ENCODE results near the gene ADAMTS7.
"Not testable (repeated sequence)": the region's sequence is repeated elsewhere in the genome, so short reads cannot be mapped to it uniquely, and the experiment has no call there.

The ADAMTS7 gene

DNA sequence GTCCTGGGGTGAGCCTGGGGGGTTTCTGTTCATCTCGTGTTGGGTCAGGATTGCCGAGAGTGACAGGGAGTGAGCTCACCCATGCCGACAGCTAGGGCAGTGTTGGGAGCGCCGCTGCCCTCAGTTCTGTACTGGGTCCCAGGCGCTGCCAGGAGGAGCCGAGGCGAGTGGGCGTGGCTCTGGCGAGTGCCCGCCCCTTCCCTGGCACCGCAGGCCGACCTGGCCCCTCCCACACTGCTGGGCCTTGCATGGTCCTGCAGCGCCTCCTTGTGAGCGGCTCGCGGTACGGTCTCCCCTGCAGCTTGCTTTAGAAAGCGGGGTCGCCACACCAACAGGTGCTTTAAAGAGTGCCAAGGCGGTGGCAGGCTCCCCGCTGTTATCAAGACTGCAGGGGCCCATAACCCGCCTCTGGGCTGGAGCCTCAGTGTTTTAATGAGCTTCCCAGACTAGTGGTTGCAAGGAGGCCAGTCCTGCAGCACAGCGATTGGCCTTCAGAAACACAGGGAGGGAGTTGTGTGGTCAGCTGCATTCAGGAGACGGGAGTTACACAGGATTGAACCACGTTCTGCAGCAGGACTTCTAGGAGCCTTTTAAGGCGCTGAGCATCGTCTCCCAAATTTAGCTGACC lies 60.2 kb downstream of the ADAMTS7 start:
- DNase-seq (ENCODE audit: low spot score), result peak; percentile 91

DNA sequence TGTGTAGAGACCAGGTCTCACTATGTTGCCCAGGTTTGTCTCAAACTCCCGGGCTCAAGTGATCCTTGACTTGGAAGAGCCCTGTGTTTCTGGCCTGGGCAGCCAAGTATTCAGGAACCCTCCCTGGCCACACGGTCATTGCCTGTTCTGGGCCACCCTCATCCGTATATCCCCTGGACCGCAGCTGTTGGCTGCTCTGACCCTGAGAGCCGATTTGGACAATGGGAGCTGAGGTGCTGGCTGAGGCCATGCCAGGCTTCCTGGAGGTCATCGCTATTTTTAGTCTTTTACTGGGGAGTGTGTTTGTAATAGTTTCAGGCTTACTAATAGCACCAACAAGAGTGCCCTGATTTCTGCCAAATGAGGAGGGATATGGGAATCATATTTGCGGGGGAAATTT lies 60.7 kb downstream of the ADAMTS7 start:
- DNase-seq (ENCODE audit: low spot score), result no peak

- no peak for DNase-seq (ENCODE audit: low spot score)
Observed at GRCh38 chr15:78749831-78750230, 61.4 kb downstream of the ADAMTS7 start.

DNA sequence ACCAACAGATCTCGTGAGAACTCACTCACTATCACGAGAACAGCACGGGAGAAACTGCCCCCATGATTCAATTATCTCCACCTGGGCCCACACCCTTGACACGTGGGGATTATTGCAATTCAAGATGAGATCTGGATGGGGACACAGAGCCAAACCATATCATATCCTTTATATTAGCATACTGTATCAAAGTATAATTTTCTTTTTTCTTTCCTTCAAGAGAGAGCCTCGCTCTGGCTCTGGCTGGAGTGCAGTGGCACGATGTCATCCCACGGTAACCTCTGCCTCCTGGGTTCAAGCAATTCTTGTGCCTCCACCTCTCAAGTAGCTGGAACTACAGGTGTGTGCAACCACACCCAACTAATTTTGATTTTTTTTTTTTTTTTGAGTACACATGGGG lies 63.4 kb downstream of the ADAMTS7 start:
- DNase-seq (ENCODE audit: low spot score), result not testable (repeated sequence)

- DNase-seq (ENCODE audit: low spot score), result not testable (repeated sequence)
Observed at GRCh38 chr15:78741674-78742073, 69.6 kb downstream of the ADAMTS7 start.

GRCh38 chr15:78740904-78741274 lies 70.4 kb downstream of the ADAMTS7 start:
- DNase-seq (ENCODE audit: low spot score), result no peak

GRCh38 chr15:78739996-78740903 lies 71.0 kb downstream of the ADAMTS7 start:
- DNase-seq (ENCODE audit: low spot score), result no peak

DNA sequence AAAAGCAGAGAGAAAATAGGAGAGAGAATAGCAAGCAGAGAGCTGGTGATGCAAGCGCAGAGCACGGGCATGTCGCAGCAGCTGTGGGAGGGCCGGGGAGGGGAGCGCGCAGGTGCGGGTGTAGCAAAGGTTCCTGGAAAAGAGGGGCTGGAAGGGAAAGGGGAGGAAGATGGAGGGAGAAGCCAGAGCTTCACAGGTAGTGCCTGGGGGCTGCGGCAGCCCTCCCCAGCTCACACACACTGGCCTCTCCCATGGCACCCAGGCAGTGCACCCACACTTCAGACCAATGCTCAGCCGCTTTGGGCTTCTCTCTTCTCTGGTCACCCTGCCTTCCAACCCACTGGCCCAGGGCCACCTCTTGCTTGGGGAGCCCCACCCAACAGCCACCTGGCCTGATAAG lies 72.1 kb downstream of the ADAMTS7 start:
- DNase-seq (ENCODE audit: low spot score), result no peak

- DNase-seq (ENCODE audit: low spot score), result not testable (repeated sequence)
Observed at GRCh38 chr15:78737931-78738558, 73.2 kb downstream of the ADAMTS7 start.

DNA sequence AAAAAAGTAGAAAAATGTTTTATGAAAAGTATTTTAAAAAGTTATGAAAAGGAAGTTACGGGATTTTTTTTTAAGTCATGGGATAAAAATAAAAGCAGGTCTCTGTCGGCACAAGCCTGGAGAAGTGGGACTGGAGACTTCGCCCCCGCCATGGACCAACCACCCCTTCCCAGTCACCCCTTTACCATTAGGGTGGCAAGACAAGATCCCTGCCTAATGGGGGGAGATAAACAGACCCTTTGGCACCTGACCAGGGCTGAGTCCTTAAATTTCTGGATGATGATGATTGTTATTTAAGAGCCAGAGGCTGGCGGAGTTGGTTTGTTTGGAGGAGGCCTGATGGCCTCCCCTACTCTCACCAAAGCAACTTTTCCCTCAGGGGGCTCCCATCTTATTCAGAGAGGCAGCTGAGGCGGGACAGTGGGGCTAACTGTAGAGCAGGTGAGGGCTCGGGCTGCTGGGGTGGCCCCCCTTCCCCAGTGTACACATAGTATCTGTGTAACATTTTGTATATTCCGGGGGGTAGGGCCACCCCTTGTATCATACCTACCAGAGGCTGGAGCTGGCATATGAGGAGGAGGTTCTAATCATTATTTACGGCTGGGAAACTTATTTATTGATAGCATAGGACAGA lies 74.0 kb downstream of the ADAMTS7 start:
- no peak for DNase-seq (ENCODE audit: low spot score)

GRCh38 chr15:78736286-78736685 lies 75.0 kb downstream of the ADAMTS7 start:
- not testable (repeated sequence) for DNase-seq (ENCODE audit: low spot score)

GRCh38 chr15:78734451-78735064 lies 76.7 kb downstream of the ADAMTS7 start:
- DNase-seq (ENCODE audit: low spot score), result no peak

DNA sequence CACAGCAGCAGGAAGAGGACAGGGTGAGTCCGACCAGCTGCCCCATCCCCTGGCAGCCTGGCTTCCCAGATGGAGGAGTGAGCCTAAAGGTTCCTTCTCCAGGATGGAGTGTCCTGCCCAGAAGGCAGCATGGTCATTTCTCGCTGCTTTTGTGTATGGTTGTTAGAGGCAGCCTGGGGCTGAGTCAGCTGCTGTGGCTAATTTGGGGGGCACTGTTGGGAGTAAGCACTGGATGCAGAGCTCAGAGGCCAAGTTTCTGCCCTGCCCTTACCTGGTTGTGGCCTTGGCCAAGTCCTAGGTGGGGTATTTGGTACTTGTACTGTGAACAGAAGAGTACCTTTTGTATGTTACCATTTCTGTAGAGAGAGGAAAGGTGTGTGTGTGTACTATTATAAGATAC lies 78.6 kb downstream of the ADAMTS7 start:
- no peak for DNase-seq (ENCODE audit: low spot score)

DNA sequence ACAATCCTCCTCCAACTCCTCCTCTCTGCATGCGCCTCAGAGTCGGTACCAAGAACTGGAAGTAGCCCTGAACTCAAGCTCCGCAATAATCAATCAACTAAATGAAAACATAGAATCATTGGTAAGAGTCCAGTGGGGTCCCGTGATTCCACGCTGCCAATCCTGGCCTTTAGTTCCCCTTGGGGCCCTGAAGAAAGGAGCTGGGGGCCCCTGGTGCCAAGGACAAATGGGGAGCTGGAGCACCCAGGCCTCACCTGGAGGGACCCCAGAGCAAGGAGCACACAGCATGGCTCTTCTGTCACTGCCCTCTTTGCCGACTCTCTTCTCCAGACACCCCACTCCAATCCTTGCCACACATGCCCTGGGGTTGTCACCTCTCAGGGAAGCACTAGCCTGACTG lies 80.3 kb downstream of the ADAMTS7 start:
- no peak for DNase-seq (ENCODE audit: low spot score)

- not testable (repeated sequence) for DNase-seq (ENCODE audit: low spot score)
Observed at GRCh38 chr15:78728427-78728826, 82.8 kb downstream of the ADAMTS7 start.

DNA sequence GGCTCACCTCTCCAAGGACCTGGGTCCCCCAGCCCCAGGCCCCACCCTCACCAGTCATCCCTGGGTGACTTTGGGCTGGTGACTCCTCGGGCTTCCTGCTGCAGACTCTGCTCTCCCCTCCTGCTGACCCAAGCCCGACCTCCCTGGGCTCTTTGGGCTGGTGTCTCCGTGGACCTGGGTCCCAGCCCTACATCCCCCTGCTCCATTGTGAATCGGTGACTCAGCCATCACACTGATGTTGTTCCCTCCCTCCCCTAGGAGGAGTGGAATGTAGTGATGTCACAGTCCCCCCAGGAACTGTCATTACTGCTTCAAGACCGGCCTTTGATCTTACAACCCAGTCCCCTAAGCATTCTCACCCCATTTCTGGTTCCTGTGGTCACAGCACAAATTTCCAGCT lies 83.7 kb downstream of the ADAMTS7 start:
- DNase-seq (ENCODE audit: low spot score), result no peak

DNA sequence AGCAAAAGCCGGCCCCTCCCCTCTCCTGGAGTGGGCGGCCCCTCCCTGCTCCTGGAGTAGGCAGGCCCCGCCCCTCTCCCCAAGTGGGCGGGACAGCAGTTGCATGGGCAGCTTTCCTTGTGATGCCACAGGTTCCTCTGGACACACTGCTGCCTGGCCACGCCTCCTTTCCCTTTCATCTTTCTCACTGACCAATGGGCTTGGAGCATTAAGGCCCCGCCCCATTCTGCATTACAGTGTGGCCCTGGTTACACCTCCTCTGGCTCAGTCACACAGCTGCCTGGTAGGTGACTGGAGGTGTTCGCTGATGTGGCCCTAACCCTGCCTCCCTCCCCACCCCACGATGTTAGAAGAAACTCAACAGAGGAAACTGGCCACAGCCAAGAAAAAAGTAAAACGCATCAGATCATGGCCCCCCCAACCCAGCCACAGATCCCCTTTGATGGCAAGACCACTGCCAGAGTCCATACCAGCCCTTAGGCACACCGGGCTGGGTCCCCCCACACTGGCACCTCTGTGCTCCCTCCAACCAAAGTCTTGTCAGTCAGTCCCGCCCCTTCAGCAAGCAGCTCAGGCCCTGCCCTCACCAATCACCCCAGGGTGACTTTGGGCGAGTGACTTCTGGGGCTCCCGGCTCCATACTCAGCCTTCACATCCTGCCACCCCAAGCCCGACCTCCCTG lies 84.3 kb downstream of the ADAMTS7 start:
- DNase-seq (ENCODE audit: low spot score), result no peak

GRCh38 chr15:78719819-78720450 lies 91.3 kb downstream of the ADAMTS7 start:
- not testable (repeated sequence) for DNase-seq (ENCODE audit: low spot score)

DNA sequence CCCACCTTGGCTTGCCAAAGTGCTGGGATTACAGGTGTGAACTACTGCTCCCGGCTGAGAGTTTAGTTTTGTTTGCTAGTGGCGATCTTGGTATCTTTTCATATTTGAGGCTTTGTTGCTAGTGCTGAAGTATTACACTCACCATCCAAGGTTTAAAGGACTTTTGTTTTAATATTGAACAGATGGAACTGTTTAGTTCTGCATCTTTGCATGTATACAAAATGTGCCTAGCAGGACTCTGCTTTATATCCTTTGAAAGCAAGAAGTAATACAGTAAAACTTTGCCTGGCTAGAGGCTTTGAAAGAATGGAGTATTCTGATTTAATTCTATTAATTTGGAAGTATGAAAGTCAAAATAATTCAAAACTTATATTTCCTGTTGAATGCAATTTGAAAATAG lies 92.4 kb downstream of the ADAMTS7 start:
- no peak for DNase-seq (ENCODE audit: low spot score)

GRCh38 chr15:78717956-78718656 lies 93.2 kb downstream of the ADAMTS7 start:
- DNase-seq (ENCODE audit: low spot score), result no peak
